NCI-H345 (cell line): ENCODE data around the gene METTL25.

Source experiments
- DNase-seq: peaks from one replicate; lab custom pipeline; 2025; lab: John Stamatoyannopoulos, UW

The METTL25 gene

GRCh38 chr12:82406651-82407050, 48.3 kb downstream of the METTL25 start:
- no peak for DNase-seq

GRCh38 chr12:82407481-82407880, 49.2 kb downstream of the METTL25 start:
- no peak for DNase-seq

- DNase-seq: no peak
Measured at GRCh38 chr12:82408844-82409243, 50.5 kb downstream of the METTL25 start.

- no peak for DNase-seq
Measured at GRCh38 chr12:82411546-82412230, 53.4 kb downstream of the METTL25 start.

GRCh38 chr12:82412246-82412645, 53.9 kb downstream of the METTL25 start:
- no peak for DNase-seq

- no peak for DNase-seq
Measured at GRCh38 chr12:82414044-82414443, 55.7 kb downstream of the METTL25 start.

- DNase-seq: no peak
Measured at GRCh38 chr12:82414926-82415325, 56.6 kb downstream of the METTL25 start.

- DNase-seq: no peak
Measured at GRCh38 chr12:82415402-82415801, 57.1 kb downstream of the METTL25 start.

- no peak for DNase-seq
Measured at GRCh38 chr12:82425241-82425640, 66.9 kb downstream of the METTL25 start.

- no peak for DNase-seq
Measured at GRCh38 chr12:82426081-82426480, 67.8 kb downstream of the METTL25 start.

GRCh38 chr12:82426586-82426985, 68.3 kb downstream of the METTL25 start:
- no peak for DNase-seq

GRCh38 chr12:82430541-82431145, 72.3 kb downstream of the METTL25 start:
- no peak for DNase-seq

GRCh38 chr12:82434392-82434911, 76.1 kb downstream of the METTL25 start:
- DNase-seq: no peak

GRCh38 chr12:82436354-82436753, 78.0 kb downstream of the METTL25 start:
- no peak for DNase-seq

- DNase-seq: no peak
Measured at GRCh38 chr12:82437744-82438143, 79.4 kb downstream of the METTL25 start.

GRCh38 chr12:82438356-82438755, 80.0 kb downstream of the METTL25 start:
- DNase-seq: no peak

- no peak for DNase-seq
Measured at GRCh38 chr12:82440885-82441284, 82.6 kb downstream of the METTL25 start.

GRCh38 chr12:82448911-82449578, 90.7 kb downstream of the METTL25 start:
- no peak for DNase-seq

- no peak for DNase-seq
Measured at GRCh38 chr12:82456633-82457032, 98.3 kb downstream of the METTL25 start.

GRCh38 chr12:82458101-82458500, 99.8 kb downstream of the METTL25 start:
- DNase-seq: no peak

GRCh38 chr12:82461393-82461792, 103.1 kb downstream of the METTL25 start:
- DNase-seq: no peak

- no peak for DNase-seq
Measured at GRCh38 chr12:82461836-82462235, 103.5 kb downstream of the METTL25 start.

GRCh38 chr12:82468563-82468962, 110.2 kb downstream of the METTL25 start:
- DNase-seq: no peak
